Esophagus muscularis mucosa (tissue), 4 donors: ENCODE measurements around the gene MBNL3.

Source experiments
- EP300 ChIP-seq: sonication (generic); formaldehyde crosslinking; IDR thresholded peaks from one replicate; pipeline ENCODE4 v1.6.1; 2017; ENCODE audit warnings: antibody characterized with exemption
- POLR2A ChIP-seq: fragments of 450-650 bp; IDR thresholded peaks from one replicate; pipeline ENCODE4 v1.6.1; 2017; ENCODE audit warnings: antibody characterized with exemption, moderate library complexity, mild to moderate bottlenecking, low read depth
- POLR2AphosphoS5 ChIP-seq, 2 donors: sonication (generic); formaldehyde crosslinking; IDR thresholded peaks; one replicate each; pipeline ENCODE4 v1.6.1; 2017; ENCODE audit warnings: antibody characterized with exemption in 2 of 2
- TF ChIP-seq, protein P1 (sequence below), 3 experiments: fragments of 200-600 bp in 2 of 3; fragments of 450-650 bp in 1 of 3; sonication (generic) in 2 of 3; IDR thresholded peaks; one replicate each; pipeline ENCODE4 v1.5.1; 2017 to 2019; ENCODE audit warnings: antibody characterized with exemption in 3 of 3, mild to moderate bottlenecking in 2 of 3, moderate library complexity in 1 of 3

DNA sequence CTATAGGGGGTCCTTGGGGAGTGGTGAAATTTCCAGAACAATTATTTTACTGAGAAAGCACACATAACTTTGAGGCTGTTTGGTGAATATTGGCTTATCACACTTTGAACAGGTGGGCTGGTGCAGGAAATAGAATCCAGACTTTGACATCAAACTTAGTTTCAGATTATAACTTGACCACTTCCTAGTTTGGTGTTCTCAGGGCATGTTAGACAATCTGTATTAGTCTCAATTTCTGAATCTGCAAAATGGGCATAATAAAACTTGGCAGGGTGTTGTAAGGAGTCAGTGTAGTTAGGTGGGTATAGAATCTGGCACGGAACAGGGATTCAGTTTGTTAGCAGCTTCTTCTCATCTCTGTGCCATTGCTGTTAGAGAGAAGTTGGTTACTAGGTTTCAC, 43.3 kb upstream of the MBNL3 start:
- TF ChIP-seq, protein P1, sequence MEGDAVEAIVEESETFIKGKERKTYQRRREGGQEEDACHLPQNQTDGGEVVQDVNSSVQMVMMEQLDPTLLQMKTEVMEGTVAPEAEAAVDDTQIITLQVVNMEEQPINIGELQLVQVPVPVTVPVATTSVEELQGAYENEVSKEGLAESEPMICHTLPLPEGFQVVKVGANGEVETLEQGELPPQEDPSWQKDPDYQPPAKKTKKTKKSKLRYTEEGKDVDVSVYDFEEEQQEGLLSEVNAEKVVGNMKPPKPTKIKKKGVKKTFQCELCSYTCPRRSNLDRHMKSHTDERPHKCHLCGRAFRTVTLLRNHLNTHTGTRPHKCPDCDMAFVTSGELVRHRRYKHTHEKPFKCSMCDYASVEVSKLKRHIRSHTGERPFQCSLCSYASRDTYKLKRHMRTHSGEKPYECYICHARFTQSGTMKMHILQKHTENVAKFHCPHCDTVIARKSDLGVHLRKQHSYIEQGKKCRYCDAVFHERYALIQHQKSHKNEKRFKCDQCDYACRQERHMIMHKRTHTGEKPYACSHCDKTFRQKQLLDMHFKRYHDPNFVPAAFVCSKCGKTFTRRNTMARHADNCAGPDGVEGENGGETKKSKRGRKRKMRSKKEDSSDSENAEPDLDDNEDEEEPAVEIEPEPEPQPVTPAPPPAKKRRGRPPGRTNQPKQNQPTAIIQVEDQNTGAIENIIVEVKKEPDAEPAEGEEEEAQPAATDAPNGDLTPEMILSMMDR (IDR thresholded peaks at IDR 0.05): no peak
- TF ChIP-seq POLR2A: no peak
- no peak for TF ChIP-seq EP300
- no peak for TF ChIP-seq POLR2AphosphoS5 (IDR thresholded peaks at IDR 0.05)
